Bronchial epithelial cell (primary cell): Measurements from ENCODE around the gene TAF12. TPM values are rescaled to one million over a fixed set of nuclear protein-coding genes. Genes with fewer than 3 reads are reported as not detected.
"Not testable (repeated sequence)": the region's sequence is repeated elsewhere in the genome, so short reads cannot be mapped to it uniquely, and the experiment has no call there.

Source experiments
- DNase-seq: peaks from one replicate; pipeline ENCODE4 v3.0.0-alpha.2; 2010; ENCODE audit warnings: low read depth
- FAIRE-seq: peaks from 2 replicates; lab custom pipeline; 2011; peaks lifted over from hg19 to GRCh38; lab: Jason Lieb, UNC
- H3K27me3 ChIP-seq: 2 replicates; pipeline ENCODE4 v1.5.1; 2011; ENCODE audit warnings: low read length; ENCODE audit not compliant: control insufficient read depth, insufficient read depth
- H3K36me3 ChIP-seq: 2 replicates; pipeline ENCODE4 v1.5.1; 2011; ENCODE audit warnings: low read length; ENCODE audit not compliant: control insufficient read depth, insufficient read depth
- H3K4me3 ChIP-seq: 2 replicates; pipeline ENCODE4 v1.5.1; 2011; ENCODE audit warnings: mild to moderate bottlenecking, low read depth, low read length, control low read depth
- total RNA-seq: library from RNA; depleted of rRNA; stranded (reverse); fragments of >200 nt; gene quantifications from 2 replicates; pipeline ENCODE4 v1.2.1, GENCODE V29; 2014
- TF ChIP-seq, protein P1 (sequence below): IDR thresholded peaks from 2 replicates; pipeline ENCODE4 v1.5.1; 2011; ENCODE audit warnings: mild to moderate bottlenecking, moderate library complexity, low read length, control low read depth, inconsistent platforms; ENCODE audit not compliant: insufficient read depth, severe bottlenecking

The TAF12 gene
- total RNA-seq, 1 donor from 2014 or later, result 55.8 TPM

- DNase-seq, result no peak
- H3K4me3 ChIP-seq, result no peak overlapping the region
- no peak for FAIRE-seq
- no peaks in the 10 kb centered on the region for H3K36me3 ChIP-seq
- TF ChIP-seq, protein P1, sequence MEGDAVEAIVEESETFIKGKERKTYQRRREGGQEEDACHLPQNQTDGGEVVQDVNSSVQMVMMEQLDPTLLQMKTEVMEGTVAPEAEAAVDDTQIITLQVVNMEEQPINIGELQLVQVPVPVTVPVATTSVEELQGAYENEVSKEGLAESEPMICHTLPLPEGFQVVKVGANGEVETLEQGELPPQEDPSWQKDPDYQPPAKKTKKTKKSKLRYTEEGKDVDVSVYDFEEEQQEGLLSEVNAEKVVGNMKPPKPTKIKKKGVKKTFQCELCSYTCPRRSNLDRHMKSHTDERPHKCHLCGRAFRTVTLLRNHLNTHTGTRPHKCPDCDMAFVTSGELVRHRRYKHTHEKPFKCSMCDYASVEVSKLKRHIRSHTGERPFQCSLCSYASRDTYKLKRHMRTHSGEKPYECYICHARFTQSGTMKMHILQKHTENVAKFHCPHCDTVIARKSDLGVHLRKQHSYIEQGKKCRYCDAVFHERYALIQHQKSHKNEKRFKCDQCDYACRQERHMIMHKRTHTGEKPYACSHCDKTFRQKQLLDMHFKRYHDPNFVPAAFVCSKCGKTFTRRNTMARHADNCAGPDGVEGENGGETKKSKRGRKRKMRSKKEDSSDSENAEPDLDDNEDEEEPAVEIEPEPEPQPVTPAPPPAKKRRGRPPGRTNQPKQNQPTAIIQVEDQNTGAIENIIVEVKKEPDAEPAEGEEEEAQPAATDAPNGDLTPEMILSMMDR, result no peak
- no peaks in the 10 kb centered on the region for H3K27me3 ChIP-seq
Observed at GRCh38 chr1:28656335-28656734, 13.5 kb upstream of the TAF12 start.

- H3K36me3 ChIP-seq, FAIRE-seq, H3K27me3 ChIP-seq, H3K4me3 ChIP-seq, DNase-seq: not testable (repeated sequence)
Observed at GRCh38 chr1:28655448-28656311, 12.8 kb upstream of the TAF12 start.

DNA sequence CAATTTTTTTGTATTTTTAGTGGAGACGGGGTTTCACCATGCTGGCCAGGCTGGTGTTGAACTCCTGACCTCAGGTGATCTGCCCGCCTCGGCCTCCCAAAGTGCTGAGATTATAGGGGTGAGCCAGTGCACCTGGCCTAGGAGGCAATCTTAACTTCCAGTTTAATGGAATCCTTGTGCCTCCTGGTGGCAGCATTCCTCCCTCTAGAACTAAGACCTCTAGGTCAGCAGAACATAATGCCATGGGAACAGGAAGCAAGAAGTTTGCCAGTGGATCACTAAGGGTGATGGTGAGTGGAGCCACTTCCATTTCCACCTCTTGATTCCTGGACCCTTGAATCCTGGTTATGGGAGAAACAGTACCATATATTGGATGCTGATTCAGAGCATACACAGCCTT, 11.0 kb upstream of the TAF12 start:
- not testable (repeated sequence) for H3K36me3 ChIP-seq, H3K27me3 ChIP-seq, H3K4me3 ChIP-seq, FAIRE-seq
- TF ChIP-seq, protein P1, result peak; percentile 50
- DNase-seq, result peak; percentile 56

DNA sequence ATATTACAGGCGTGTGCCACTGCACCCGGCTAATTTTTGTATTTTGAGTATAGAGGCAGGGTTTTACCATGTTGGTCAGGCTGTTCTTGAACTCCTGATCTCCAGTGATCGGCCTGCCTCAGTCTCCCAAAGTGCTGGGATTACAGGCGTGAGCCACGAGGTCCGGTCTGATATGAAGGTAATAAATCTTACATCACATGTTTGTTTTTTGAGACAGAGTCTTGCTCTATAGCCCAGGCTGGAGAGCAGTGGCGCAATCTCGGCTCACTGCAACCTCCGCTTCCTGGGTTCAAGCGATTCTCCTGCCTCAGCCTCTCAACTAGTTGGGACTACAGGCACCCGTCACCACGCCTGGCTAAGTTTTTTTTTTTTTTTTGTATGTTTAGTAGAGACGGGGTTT, 10.2 kb upstream of the TAF12 start:
- not testable (repeated sequence) for FAIRE-seq, H3K4me3 ChIP-seq, DNase-seq

GRCh38 chr1:28648474-28649198, 5.8 kb upstream of the TAF12 start, which contains the start of gene RNU11:
RNU11 (plus strand) TSS chr1:28648600.
- FAIRE-seq, result no peak
- H3K36me3 ChIP-seq, result no peaks in the 10 kb centered on the region
- TF ChIP-seq, protein P1, result no peak
- H3K4me3 ChIP-seq, result peak within 1 kb of the TSS; percentile 32
- H3K27me3 ChIP-seq, result no peaks in the 10 kb centered on the region
- peak; percentile 96 for DNase-seq

More for the DNA sequence above, 10.2 kb upstream of the TAF12 start:
- not testable (repeated sequence) for H3K27me3 ChIP-seq, H3K36me3 ChIP-seq

DNA sequence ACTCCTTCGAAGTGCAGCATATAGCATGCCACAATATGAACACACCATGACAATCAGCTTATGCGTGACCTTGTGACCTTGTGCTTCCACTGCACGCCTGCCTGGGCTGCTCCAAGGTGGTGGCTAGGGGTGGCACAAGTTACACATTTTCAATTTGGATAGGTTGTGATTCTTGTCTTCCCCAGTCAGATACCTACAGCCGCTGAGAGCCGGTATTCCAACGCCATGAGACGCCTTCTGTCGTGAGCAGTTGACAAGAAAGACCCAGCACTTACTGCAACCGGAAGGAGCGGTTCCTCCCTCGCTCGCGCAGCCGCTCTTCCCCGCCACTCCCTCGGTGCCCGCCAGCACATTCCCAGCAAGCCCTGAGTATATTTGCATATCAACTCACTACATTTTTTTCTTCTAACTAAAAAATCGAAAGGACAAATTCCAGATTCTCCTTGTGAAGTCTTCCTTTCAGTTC, 5.2 kb upstream of the TAF12 start:
- FAIRE-seq, result no peak
- H3K36me3 ChIP-seq, result no peaks in the 10 kb centered on the region
- H3K4me3 ChIP-seq, result peak overlapping the region; percentile 32

More for the DNA sequence above, 5.2 kb upstream of the TAF12 start:
- H3K27me3 ChIP-seq, result no peaks in the 10 kb centered on the region
- TF ChIP-seq, protein P1, result no peak
- peak; percentile 88 for DNase-seq
